OCI-LY7 (cell line): ENCODE data around the gene FBH1. TPM values are rescaled to one million over a fixed set of nuclear protein-coding genes. Genes with fewer than 3 reads are reported as not detected.
A peak's percentile ranks its signal among the peaks of the same experiment; 100 is the strongest.

Source experiments
- BruUV-seq: library from RNA; stranded (reverse); fragments of 400-500 nt; replicated peaks from 2 replicates; lab custom pipeline; 2021; lab: Mats Ljungman, UMichigan
- CTCF ChIA-PET: fragments of 300-600 bp; sonication (Branson Sonifier 250); formaldehyde crosslinking; loops from one replicate; lab custom pipeline; 2022; ENCODE audit warnings: antibody characterized with exemption; ENCODE audit not compliant: unreplicated experiment; lab: Charles Lee
- POLR2A ChIA-PET: fragments of 300-600 bp; sonication (Branson Sonifier 250); formaldehyde crosslinking; loops from one replicate; lab custom pipeline; 2022; ENCODE audit warnings: antibody characterized with exemption; lab: Charles Lee
- DNase-seq: peaks from one replicate; pipeline ENCODE4 v3.0.0-alpha.2; 2015; ENCODE audit warnings: low spot score
- H2AFZ ChIP-seq: fragments of 200-600 bp; sonication (generic), shearing (Covaris generic); 2 replicates; pipeline ENCODE4 v1.6.1; 2014; ENCODE audit warnings: mild to moderate bottlenecking, antibody characterized with exemption, low read length, moderate library complexity
- H3K27ac ChIP-seq: fragments of 200-600 bp; sonication (generic); 2 replicates; pipeline ENCODE4 v1.5.1; 2014; ENCODE audit warnings: mixed run types, low read depth, mild to moderate bottlenecking, moderate library complexity, low read length, inconsistent platforms; ENCODE audit not compliant: poor library complexity, severe bottlenecking
- H3K36me3 ChIP-seq: fragments of 200-600 bp; sonication (generic); 2 replicates; pipeline ENCODE4 v1.6.1; 2014; ENCODE audit warnings: mild to moderate bottlenecking, antibody characterized with exemption, low read length, moderate library complexity, mixed read lengths; ENCODE audit not compliant: insufficient read depth
- H3K4me1 ChIP-seq: fragments of 200-600 bp; sonication (generic); 2 replicates; pipeline ENCODE4 v1.5.1; 2014; ENCODE audit warnings: mild to moderate bottlenecking, low read length; ENCODE audit not compliant: insufficient read depth, poor library complexity, severe bottlenecking
- H3K4me2 ChIP-seq: fragments of 200-600 bp; sonication (generic); 2 replicates; pipeline ENCODE4 v1.6.1; 2014; ENCODE audit warnings: mild to moderate bottlenecking, low read length
- H3K4me3 ChIP-seq: fragments of 200-600 bp; sonication (generic); 2 replicates; pipeline ENCODE4 v1.5.1; 2014; ENCODE audit warnings: mild to moderate bottlenecking, low read depth, low read length; ENCODE audit not compliant: poor library complexity, severe bottlenecking
- H3K79me2 ChIP-seq: fragments of 200-600 bp; sonication (generic); 2 replicates; pipeline ENCODE4 v1.6.1; 2016; ENCODE audit warnings: low read depth, mild to moderate bottlenecking, low read length, moderate library complexity, mixed read lengths; ENCODE audit not compliant: insufficient read depth
- H3K9me2 ChIP-seq: fragments of 200-600 bp; sonication (generic); 2 replicates; pipeline ENCODE4 v1.6.1; 2016; ENCODE audit warnings: mild to moderate bottlenecking, low read length, mixed read lengths; ENCODE audit not compliant: insufficient read depth
- H3K9me3 ChIP-seq: fragments of 200-600 bp; sonication (generic); 2 replicates; pipeline ENCODE4 v1.6.1; 2014; ENCODE audit warnings: mild to moderate bottlenecking, mixed run types, low read length, mixed read lengths
- H4K20me1 ChIP-seq: fragments of 200-600 bp; sonication (generic); 2 replicates; pipeline ENCODE4 v1.6.1; 2014; ENCODE audit warnings: mild to moderate bottlenecking, antibody characterized with exemption, low read length, moderate library complexity, mixed read lengths; ENCODE audit not compliant: insufficient read depth
- EZH2phosphoT487 ChIP-seq: fragments of 200-600 bp; sonication (generic); IDR thresholded peaks from 2 replicates; pipeline ENCODE4 v1.6.1; 2018; ENCODE audit warnings: low read depth, borderline replicate concordance, mild to moderate bottlenecking, mixed run types, antibody characterized with exemption, low read length, moderate library complexity, mixed read lengths
- intact Hi-C: fragments of 100-400 bp; cut with micrococcal nuclease; formaldehyde crosslinking; loops from one replicate; pipeline ENCODE4 v1.10.0; 2022; ENCODE audit not compliant: unreplicated experiment
- total RNA-seq, 2 experiments: library from RNA; depleted of rRNA in 1 of 2; stranded (reverse); fragments of >200 nt in 1 of 2; shearing (Covaris generic) in 1 of 2; gene quantifications; 2 replicates each; pipeline ENCODE4 v1.2.3, GENCODE V29; 2014 to 2022
- TF ChIP-seq, protein P1 (sequence below): fragments of 200-600 bp; sonication (generic); conservative IDR thresholded peaks from 2 replicates; pipeline ENCODE4 v1.5.1; 2014; ENCODE audit warnings: mild to moderate bottlenecking, antibody characterized with exemption, low read length, moderate library complexity, mixed read lengths

Gene FBH1
- total RNA-seq, 2 experiments from 2014 or later: 58.1 to 65.6 TPM

DNA sequence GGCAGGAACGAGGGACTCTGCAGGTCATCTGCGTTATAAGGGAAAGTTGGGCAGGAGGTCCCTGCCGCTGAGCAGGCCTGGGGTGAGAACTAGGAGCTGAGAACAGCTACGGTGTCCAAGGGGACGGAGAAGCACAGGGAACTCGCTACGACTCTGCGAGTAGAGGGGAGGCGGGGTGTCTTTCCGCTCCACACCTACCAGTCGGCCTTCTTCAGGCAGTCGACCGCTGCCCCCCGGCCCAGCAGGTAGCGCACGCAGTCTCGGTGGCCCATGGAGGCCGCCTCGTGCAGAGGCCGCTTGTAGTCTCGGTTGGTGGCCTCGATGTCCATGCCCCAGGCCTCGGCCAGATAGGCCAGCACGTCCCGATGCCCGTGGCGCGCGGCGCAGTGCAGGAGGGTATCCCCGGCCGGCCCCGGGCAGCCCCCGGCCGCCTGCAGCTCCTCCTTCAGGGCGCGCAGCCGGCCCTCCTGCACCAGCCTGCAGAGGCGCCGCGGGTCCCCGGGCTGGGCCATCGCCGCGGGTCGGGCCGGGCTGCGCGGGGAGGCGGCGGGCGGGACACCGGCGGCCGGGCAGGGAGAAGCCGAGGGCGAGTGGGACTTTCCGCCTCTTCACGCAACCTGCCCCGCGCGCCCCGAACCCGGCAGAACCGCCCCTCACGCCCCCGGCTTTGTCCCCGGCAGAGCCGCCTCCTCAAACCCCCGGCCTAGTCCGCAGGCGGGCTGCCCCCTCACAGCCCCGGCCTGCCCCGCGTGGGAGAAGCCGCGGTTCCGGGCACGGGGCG is 1.0 kb upstream of the FBH1 start:
- TF ChIP-seq, protein P1, sequence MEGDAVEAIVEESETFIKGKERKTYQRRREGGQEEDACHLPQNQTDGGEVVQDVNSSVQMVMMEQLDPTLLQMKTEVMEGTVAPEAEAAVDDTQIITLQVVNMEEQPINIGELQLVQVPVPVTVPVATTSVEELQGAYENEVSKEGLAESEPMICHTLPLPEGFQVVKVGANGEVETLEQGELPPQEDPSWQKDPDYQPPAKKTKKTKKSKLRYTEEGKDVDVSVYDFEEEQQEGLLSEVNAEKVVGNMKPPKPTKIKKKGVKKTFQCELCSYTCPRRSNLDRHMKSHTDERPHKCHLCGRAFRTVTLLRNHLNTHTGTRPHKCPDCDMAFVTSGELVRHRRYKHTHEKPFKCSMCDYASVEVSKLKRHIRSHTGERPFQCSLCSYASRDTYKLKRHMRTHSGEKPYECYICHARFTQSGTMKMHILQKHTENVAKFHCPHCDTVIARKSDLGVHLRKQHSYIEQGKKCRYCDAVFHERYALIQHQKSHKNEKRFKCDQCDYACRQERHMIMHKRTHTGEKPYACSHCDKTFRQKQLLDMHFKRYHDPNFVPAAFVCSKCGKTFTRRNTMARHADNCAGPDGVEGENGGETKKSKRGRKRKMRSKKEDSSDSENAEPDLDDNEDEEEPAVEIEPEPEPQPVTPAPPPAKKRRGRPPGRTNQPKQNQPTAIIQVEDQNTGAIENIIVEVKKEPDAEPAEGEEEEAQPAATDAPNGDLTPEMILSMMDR: peak; percentile 37
- TF ChIP-seq EZH2phosphoT487: no peak
- H3K79me2 ChIP-seq: peaks cover 29% of the 10 kb centered on the region
- no peaks in the 10 kb centered on the region for H3K9me2 ChIP-seq
- CTCF ChIA-PET: interaction anchor here (0.6 to 0.8 kb wide), 2 partner anchors 10 to 163 kb away, joined by 3 read pairs; no protein-coding TSS in a partner anchor
- H3K9me3 ChIP-seq: no peaks in the 10 kb centered on the region
- no TSS peak for BruUV-seq
- peaks cover 26% of the 10 kb centered on the region for H3K4me1 ChIP-seq
- peak overlapping the region; percentile 88 for H3K4me3 ChIP-seq
- peak; percentile 65 for DNase-seq
- POLR2A ChIA-PET: interaction anchor here (0.5 to 2.0 kb wide), 16 partner anchors 8 to 223 kb away, joined by 3 to 20 read pairs (median 4); partner anchors contain the start of gene ASB13
- H2AFZ ChIP-seq: peak overlapping the region; percentile 58
- peaks cover 46% of the 10 kb centered on the region for H3K36me3 ChIP-seq
- H3K4me2 ChIP-seq: peak overlapping the region; percentile 98
- intact Hi-C loops: loop anchor here (2.0 to 5.0 kb wide), 2 partner anchors 76 to 112 kb away; partner anchors contain the start of gene GDI2
- peak overlapping the region; percentile 35 for H3K27ac ChIP-seq
- peaks cover 8% of the 10 kb centered on the region; the same call in 1 of the 2 replicates for H4K20me1 ChIP-seq

DNA sequence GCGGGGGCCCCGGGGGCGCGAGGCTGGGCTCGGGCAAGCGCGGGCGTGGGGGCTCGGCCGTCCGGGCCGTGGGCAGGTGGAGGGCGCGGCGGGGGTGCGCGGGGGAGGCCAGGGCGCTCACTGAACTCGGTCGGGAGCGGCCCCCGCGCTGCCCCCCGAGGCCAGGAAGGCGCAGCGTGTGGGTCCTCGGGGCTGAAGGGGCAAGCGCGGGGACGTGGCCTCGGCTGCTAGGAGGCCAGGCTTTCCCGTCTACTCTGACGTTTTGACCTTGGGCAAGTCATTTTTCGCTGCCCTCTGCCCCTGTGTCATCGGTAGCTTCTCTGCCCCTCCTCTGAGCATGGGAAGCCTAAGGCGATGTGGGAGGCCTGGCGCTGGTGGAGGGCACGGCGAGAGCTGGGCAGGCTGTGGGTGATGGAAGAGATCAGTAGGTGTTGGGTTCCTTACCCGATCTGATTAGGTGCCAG is 441 bp downstream of the FBH1 start:
- POLR2A ChIA-PET: interaction anchor here (0.5 to 2.0 kb wide), 17 partner anchors 10 to 199 kb away, joined by 3 to 20 read pairs (median 3); no protein-coding TSS in a partner anchor
- DNase-seq: peak; percentile 29
- no peak overlapping the region for H2AFZ ChIP-seq

More for the DNA sequence above, 441 bp downstream of the FBH1 start:
- peaks cover 36% of the 10 kb centered on the region for H3K79me2 ChIP-seq
- H4K20me1 ChIP-seq: peaks cover 8% of the 10 kb centered on the region; the same call in 1 of the 2 replicates
- no peak overlapping the region for H3K27ac ChIP-seq
- intact Hi-C loops: loop anchor here (2.0 to 5.0 kb wide), 2 partner anchors 86 to 197 kb away; partner anchors contain the start of genes IL15RA and RBM17
- peak overlapping the region; percentile 98 for H3K4me2 ChIP-seq
- TF ChIP-seq, protein P1: no peak
- TF ChIP-seq EZH2phosphoT487: no peak
- peaks cover 50% of the 10 kb centered on the region for H3K36me3 ChIP-seq
- H3K4me3 ChIP-seq: peak overlapping the region; percentile 88
- CTCF ChIA-PET: interaction anchor here (0.8 to 1.0 kb wide), 4 partner anchors 10 to 199 kb away, joined by 3 to 4 read pairs (median 3); no protein-coding TSS in a partner anchor
- peaks cover 29% of the 10 kb centered on the region for H3K4me1 ChIP-seq
- no peaks in the 10 kb centered on the region for H3K9me2 ChIP-seq
- H3K9me3 ChIP-seq: no peaks in the 10 kb centered on the region
- no TSS peak for BruUV-seq
